ENCODE data around the gene MIAT.
A peak's percentile ranks its signal among the peaks of the same experiment; 100 is the strongest.
"Not testable (repeated sequence)": the region's sequence is repeated elsewhere in the genome, so short reads cannot be mapped to it uniquely, and the experiment has no call there.

Gene MIAT

GRCh38 chr22:26700462-26700861, 43.1 kb downstream of the MIAT start:
- no peak for DNase-seq (ENCODE audit: low read depth)

GRCh38 chr22:26700886-26701285, 43.5 kb downstream of the MIAT start:
- DNase-seq (ENCODE audit: low read depth), result no peak

GRCh38 chr22:26701323-26701722, 43.9 kb downstream of the MIAT start:
- no peak for DNase-seq (ENCODE audit: low read depth)

- no peak for DNase-seq (ENCODE audit: low read depth)
These were observed 45.8 kb downstream of the MIAT start for GRCh38 chr22:26702906-26703830.

- not testable (repeated sequence) for DNase-seq (ENCODE audit: low read depth)
These were observed 48.0 kb downstream of the MIAT start for GRCh38 chr22:26705379-26705778.

GRCh38 chr22:26707090-26707489, 49.7 kb downstream of the MIAT start:
- DNase-seq (ENCODE audit: low read depth), result no peak

- DNase-seq (ENCODE audit: low read depth), result peak; percentile 22
These were observed 50.2 kb downstream of the MIAT start for GRCh38 chr22:26707581-26707980.

GRCh38 chr22:26708256-26709009, 51.0 kb downstream of the MIAT start:
- DNase-seq (ENCODE audit: low read depth), result no peak

GRCh38 chr22:26709617-26710390, 52.4 kb downstream of the MIAT start:
- DNase-seq (ENCODE audit: low read depth), result peak; percentile 26

GRCh38 chr22:26711205-26711963, 54.0 kb downstream of the MIAT start:
- DNase-seq (ENCODE audit: low read depth), result no peak

GRCh38 chr22:26712158-26712557, 54.8 kb downstream of the MIAT start:
- no peak for DNase-seq (ENCODE audit: low read depth)

- DNase-seq (ENCODE audit: low read depth), result peak; percentile 54
These were observed 56.5 kb downstream of the MIAT start for GRCh38 chr22:26713823-26714449.

- DNase-seq (ENCODE audit: low read depth), result no peak
These were observed 57.6 kb downstream of the MIAT start for GRCh38 chr22:26714971-26715370.

GRCh38 chr22:26715392-26715936, 58.1 kb downstream of the MIAT start:
- DNase-seq (ENCODE audit: low read depth), result no peak

GRCh38 chr22:26718488-26718887, 61.1 kb downstream of the MIAT start:
- no peak for DNase-seq (ENCODE audit: low read depth)

- peak; percentile 83 for DNase-seq (ENCODE audit: low read depth)
These were observed 61.5 kb downstream of the MIAT start for GRCh38 chr22:26718905-26719304.

GRCh38 chr22:26722159-26722558, 64.8 kb downstream of the MIAT start:
- no peak for DNase-seq (ENCODE audit: low read depth)

GRCh38 chr22:26724414-26724813, 67.0 kb downstream of the MIAT start:
- DNase-seq (ENCODE audit: low read depth), result no peak

- DNase-seq (ENCODE audit: low read depth), result no peak
These were observed 67.8 kb downstream of the MIAT start for GRCh38 chr22:26725012-26725676.

All from non-pigmented ciliary epithelial cell (primary cell).